Measurements from ENCODE around the gene CCDC74A. TPM values are rescaled to one million over a fixed set of nuclear protein-coding genes. Genes with fewer than 3 reads are reported as not detected.
"Not testable (repeated sequence)": the region's sequence is repeated elsewhere in the genome, so short reads cannot be mapped to it uniquely, and the experiment has no call there.

Gene CCDC74A
- total and polyA plus RNA-seq, 5 donors, result 1.0 to 2.2 (median 1.3) TPM

GRCh38 chr2:131504082-131504750, 23.5 kb upstream of the CCDC74A start:
- DNase-seq; H3K4me1 ChIP-seq (ENCODE audit: control insufficient read depth, insufficient read depth, low read length); H3K9me3 ChIP-seq (ENCODE audit: control insufficient read depth, low read length); ATAC-seq; H3K4me3 ChIP-seq (ENCODE audit: low read length); intact Hi-C loops (cut with DNase I); H3K27me3 ChIP-seq (ENCODE audit: control insufficient read depth, insufficient read depth); H3K27ac ChIP-seq (ENCODE audit: low read length): not testable (repeated sequence)
- WGBS, result 87% methylated on average over 7 of the region's 7 CpGs

- Histone ChIP-seq H3K27me3 (ENCODE audit: control insufficient read depth, insufficient read depth) (no peaks in the 10 kb centered on the region), H3K4me1 (ENCODE audit: control insufficient read depth, insufficient read depth, low read length) (no peaks in the 10 kb centered on the region), H3K4me3 (ENCODE audit: low read length) (no peak overlapping the region), H3K27ac (ENCODE audit: low read length) (no peak overlapping the region), H3K9me3 (ENCODE audit: control insufficient read depth, low read length) (no peaks in the 10 kb centered on the region)
- ATAC-seq, result no peak
- peak in 1 of 3 donors; percentile 16 for DNase-seq
- WGBS, result 86% methylated on average over 9 of the region's 9 CpGs
- intact Hi-C loops (cut with DNase I), result no loop called here
These were observed 18.1 kb upstream of the CCDC74A start for GRCh38 chr2:131509615-131510014.

GRCh38 chr2:131511291-131511968, 16.3 kb upstream of the CCDC74A start:
- H3K27me3 ChIP-seq (ENCODE audit: control insufficient read depth, insufficient read depth); intact Hi-C loops (cut with DNase I); H3K4me1 ChIP-seq (ENCODE audit: control insufficient read depth, insufficient read depth, low read length); H3K27ac ChIP-seq (ENCODE audit: low read length); H3K4me3 ChIP-seq (ENCODE audit: low read length); H3K9me3 ChIP-seq (ENCODE audit: control insufficient read depth, low read length): not testable (repeated sequence)
- WGBS, result 75% methylated on average over 22 of the region's 22 CpGs
- DNase-seq (peak in 1 of 3 donors; percentile 49), ATAC-seq (peak; percentile 5 to 34)

GRCh38 chr2:131511969-131512870, 15.5 kb upstream of the CCDC74A start:
- H3K9me3 ChIP-seq (ENCODE audit: control insufficient read depth, low read length); H3K4me1 ChIP-seq (ENCODE audit: control insufficient read depth, insufficient read depth, low read length); H3K4me3 ChIP-seq (ENCODE audit: low read length); H3K27ac ChIP-seq (ENCODE audit: low read length); intact Hi-C loops (cut with DNase I); H3K27me3 ChIP-seq (ENCODE audit: control insufficient read depth, insufficient read depth): not testable (repeated sequence)
- DNase-seq, result peak in 2 of 3 donors; percentile 51 to 70
- peak; percentile 46 to 50 for ATAC-seq
- 72% methylated on average over 15 of the region's 17 CpGs for whole genome bisulfite sequencing

GRCh38 chr2:131514408-131515166, 13.1 kb upstream of the CCDC74A start:
- H3K27ac ChIP-seq (ENCODE audit: low read length); H3K4me3 ChIP-seq (ENCODE audit: low read length); ATAC-seq; DNase-seq; H3K27me3 ChIP-seq (ENCODE audit: control insufficient read depth, insufficient read depth); H3K9me3 ChIP-seq (ENCODE audit: control insufficient read depth, low read length); H3K4me1 ChIP-seq (ENCODE audit: control insufficient read depth, insufficient read depth, low read length): not testable (repeated sequence)
- WGBS, result 72% methylated on average over 15 of the region's 15 CpGs
- intact Hi-C loops (cut with DNase I), result loop anchor here in 1 of 4 donors (5.0 kb wide), 1 partner anchor 102 kb away; no protein-coding TSS in a partner anchor

- not testable (repeated sequence) for H3K9me3 ChIP-seq (ENCODE audit: control insufficient read depth, low read length); ATAC-seq; H3K4me3 ChIP-seq (ENCODE audit: low read length); H3K27me3 ChIP-seq (ENCODE audit: control insufficient read depth, insufficient read depth); H3K4me1 ChIP-seq (ENCODE audit: control insufficient read depth, insufficient read depth, low read length); H3K27ac ChIP-seq (ENCODE audit: low read length)
- 82% methylated on average over 14 of the region's 14 CpGs for WGBS
- intact Hi-C loops (cut with DNase I), result loop anchor here in 1 of 4 donors (5.0 kb wide), 1 partner anchor 103 kb away; no protein-coding TSS in a partner anchor
- DNase-seq, result peak in 1 of 3 donors; percentile 55
These were observed 12.5 kb upstream of the CCDC74A start for GRCh38 chr2:131515235-131515634.

GRCh38 chr2:131516011-131516410, 11.7 kb upstream of the CCDC74A start:
- ATAC-seq, result no peak
- 75% methylated on average over 10 of the region's 10 CpGs for WGBS

GRCh38 chr2:131516621-131517020, 11.1 kb upstream of the CCDC74A start:
- ATAC-seq (peak; percentile 12 to 26), DNase-seq (peak in 2 of 3 donors; percentile 70 to 72)

More at GRCh38 chr2:131516011-131516410, 11.7 kb upstream of the CCDC74A start:
- no peaks in the 10 kb centered on the region for H3K27me3 ChIP-seq (ENCODE audit: control insufficient read depth, insufficient read depth)
- no peak overlapping the region for H3K27ac ChIP-seq (ENCODE audit: low read length)
- intact Hi-C loops (cut with DNase I), result loop anchor here in 1 of 4 donors (5.0 kb wide), 1 partner anchor 104 kb away; no protein-coding TSS in a partner anchor
- DNase-seq, result peak in 1 of 3 donors; percentile 30
- H3K4me1 ChIP-seq (ENCODE audit: control insufficient read depth, insufficient read depth, low read length), result no peaks in the 10 kb centered on the region
- H3K9me3 ChIP-seq (ENCODE audit: control insufficient read depth, low read length), result no peaks in the 10 kb centered on the region
- H3K4me3 ChIP-seq (ENCODE audit: low read length), result no peak overlapping the region

GRCh38 chr2:131517106-131517831, 10.4 kb upstream of the CCDC74A start:
- intact Hi-C loops (cut with DNase I), result loop anchor here in 1 of 4 donors (5.0 kb wide), 1 partner anchor 105 kb away; no protein-coding TSS in a partner anchor
- whole genome bisulfite sequencing, result 94% methylated on average over 17 of the region's 17 CpGs
- H3K27me3 ChIP-seq (ENCODE audit: control insufficient read depth, insufficient read depth), result no peaks in the 10 kb centered on the region
- no peaks in the 10 kb centered on the region for H3K9me3 ChIP-seq (ENCODE audit: control insufficient read depth, low read length)
- H3K4me3 ChIP-seq (ENCODE audit: low read length), result no peak overlapping the region
- DNase-seq, result peak in 1 of 3 donors; percentile 41
- ATAC-seq, result no peak
- H3K27ac ChIP-seq (ENCODE audit: low read length), result no peak overlapping the region
- H3K4me1 ChIP-seq (ENCODE audit: control insufficient read depth, insufficient read depth, low read length), result no peaks in the 10 kb centered on the region

More at GRCh38 chr2:131516621-131517020, 11.1 kb upstream of the CCDC74A start:
- H3K27me3 ChIP-seq (ENCODE audit: control insufficient read depth, insufficient read depth); H3K27ac ChIP-seq (ENCODE audit: low read length); H3K9me3 ChIP-seq (ENCODE audit: control insufficient read depth, low read length); H3K4me3 ChIP-seq (ENCODE audit: low read length); H3K4me1 ChIP-seq (ENCODE audit: control insufficient read depth, insufficient read depth, low read length): not testable (repeated sequence)
- 60% methylated on average over 11 of the region's 11 CpGs for WGBS
- intact Hi-C loops (cut with DNase I), result loop anchor here in 1 of 4 donors (5.0 kb wide), 1 partner anchor 104 kb away; no protein-coding TSS in a partner anchor
